Measurements from ENCODE around the gene CBLN1.
"Not testable (repeated sequence)": the region's sequence is repeated elsewhere in the genome, so short reads cannot be mapped to it uniquely, and the experiment has no call there.

CBLN1 gene

GRCh38 chr16:49278567-49278827 lies 3.1 kb downstream of the CBLN1 start:
- in situ Hi-C loops (cut with MboI; ENCODE audit: low sequenced_read_pairs): no loop called here

- in situ Hi-C loops (cut with MboI; ENCODE audit: low sequenced_read_pairs): no loop called here
Measured at GRCh38 chr16:49277766-49278566, 3.7 kb downstream of the CBLN1 start.

DNA sequence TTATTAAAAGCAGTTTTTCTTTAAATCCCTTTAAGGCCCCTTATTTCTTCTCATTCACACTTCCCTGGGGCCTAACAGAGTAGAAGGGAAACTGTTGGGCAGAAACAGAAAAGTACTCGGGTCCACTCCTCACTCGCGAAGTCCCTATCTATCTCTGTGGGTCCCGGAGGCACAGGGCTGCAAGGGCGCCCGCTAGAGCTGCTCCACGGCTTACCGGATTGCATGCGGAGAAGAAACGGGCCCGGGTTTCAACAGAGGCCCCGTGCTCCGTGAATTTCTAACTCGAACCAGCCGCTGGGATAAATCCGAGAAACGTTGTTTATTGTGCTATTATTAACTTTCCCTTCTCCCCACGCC lies 4.3 kb downstream of the CBLN1 start:
- in situ Hi-C loops (cut with MboI; ENCODE audit: low sequenced_read_pairs): no loop called here

DNA sequence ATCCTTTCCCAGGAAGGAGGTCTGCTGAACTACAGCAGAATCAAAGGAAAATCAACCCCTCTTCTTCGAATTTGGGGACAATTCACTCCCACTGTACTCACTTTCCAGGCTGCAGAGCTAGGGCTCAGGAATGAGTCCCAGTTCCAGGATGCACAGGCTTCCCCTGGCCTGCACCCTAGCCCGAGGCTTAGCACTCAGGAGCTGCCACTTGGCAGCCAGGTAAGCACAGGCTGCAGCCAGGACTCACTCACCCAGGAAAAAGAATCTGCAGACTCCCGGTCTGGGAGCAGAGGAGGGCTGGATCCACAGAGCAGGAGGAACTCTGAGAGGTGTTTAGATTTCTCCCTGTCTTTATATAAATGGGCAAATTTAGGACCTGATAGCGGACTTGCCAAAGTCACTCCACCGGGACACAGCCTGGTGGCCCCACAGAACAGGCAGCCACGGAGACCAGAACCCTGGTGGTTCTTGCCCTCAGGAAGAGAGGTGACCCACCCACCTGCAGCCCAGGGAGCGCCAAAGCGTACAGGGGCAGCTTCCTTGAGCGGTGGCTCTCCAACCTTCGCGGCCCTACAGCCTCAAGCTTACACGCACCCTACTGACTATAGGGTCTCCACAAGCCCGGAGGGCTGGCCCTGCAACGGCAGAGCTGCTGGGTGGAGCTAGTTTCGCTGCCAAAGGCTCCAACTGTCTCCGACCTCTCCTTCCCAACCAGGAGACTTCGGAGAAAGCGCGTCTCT lies 4.8 kb downstream of the CBLN1 start:
- in situ Hi-C loops (cut with MboI; ENCODE audit: low sequenced_read_pairs): no loop called here

DNA sequence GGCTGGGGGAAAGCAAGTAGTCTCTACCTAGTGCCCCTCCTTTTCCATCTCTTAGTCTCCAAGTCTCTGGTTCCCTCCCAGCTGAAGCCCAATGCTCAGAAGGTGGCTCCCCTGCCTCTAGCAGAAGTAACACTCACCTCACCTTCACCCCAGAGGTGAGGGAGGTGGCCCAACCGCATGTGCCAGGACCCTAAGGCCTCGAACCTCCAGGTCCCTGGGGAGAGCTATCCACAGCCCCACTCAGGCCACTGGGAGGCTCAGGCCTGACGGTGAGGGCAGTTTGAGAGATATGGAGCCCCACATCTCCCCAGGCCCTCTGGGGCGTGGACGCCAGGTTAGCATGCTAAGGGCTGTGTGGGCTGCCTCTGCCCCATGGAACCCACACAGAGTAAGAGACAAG lies 5.8 kb downstream of the CBLN1 start:
- in situ Hi-C loops (cut with MboI; ENCODE audit: low sequenced_read_pairs): no loop called here

DNA sequence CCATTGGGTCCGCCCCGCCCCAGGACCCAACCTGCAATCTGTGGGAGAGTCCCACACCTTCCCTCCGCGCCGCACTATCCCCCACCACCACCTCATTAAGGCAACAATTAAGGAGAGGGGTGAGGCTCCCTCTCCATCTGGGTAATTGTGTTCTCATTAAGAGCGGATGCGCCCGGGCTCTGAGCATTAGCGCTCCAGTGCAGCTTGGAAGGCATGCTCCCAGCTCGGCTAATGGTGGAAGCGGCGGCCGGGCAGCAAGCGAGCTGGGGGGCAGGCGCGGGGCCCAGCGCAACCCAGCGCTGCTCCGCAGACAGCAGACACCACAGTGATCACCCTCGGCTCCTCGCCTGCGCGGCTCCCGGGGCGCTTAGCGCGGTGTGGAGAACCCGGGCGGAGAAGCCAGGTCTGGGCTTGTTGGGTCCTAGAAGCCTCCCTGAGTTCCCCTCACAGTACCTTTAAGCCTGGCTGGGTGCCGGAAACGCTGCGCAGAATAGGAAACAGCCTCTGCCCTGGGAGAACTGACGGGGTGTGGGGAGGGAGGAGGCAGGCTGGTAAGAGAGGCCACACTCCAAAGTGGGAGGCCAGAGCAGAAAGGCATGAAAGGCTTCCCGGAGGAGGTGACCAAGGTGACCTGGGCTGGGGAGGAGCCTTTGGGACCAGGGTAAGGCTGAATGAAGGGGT lies 6.4 kb downstream of the CBLN1 start:
- in situ Hi-C loops (cut with MboI; ENCODE audit: low sequenced_read_pairs): no loop called here

- in situ Hi-C loops (cut with MboI; ENCODE audit: low sequenced_read_pairs): no loop called here
Measured at GRCh38 chr16:49274591-49274990, 7.0 kb downstream of the CBLN1 start.

GRCh38 chr16:49273771-49274170 lies 7.9 kb downstream of the CBLN1 start:
- in situ Hi-C loops (cut with MboI; ENCODE audit: low sequenced_read_pairs): no loop called here

- in situ Hi-C loops (cut with MboI; ENCODE audit: low sequenced_read_pairs): no loop called here
Measured at GRCh38 chr16:49271363-49271762, 10.3 kb downstream of the CBLN1 start.

DNA sequence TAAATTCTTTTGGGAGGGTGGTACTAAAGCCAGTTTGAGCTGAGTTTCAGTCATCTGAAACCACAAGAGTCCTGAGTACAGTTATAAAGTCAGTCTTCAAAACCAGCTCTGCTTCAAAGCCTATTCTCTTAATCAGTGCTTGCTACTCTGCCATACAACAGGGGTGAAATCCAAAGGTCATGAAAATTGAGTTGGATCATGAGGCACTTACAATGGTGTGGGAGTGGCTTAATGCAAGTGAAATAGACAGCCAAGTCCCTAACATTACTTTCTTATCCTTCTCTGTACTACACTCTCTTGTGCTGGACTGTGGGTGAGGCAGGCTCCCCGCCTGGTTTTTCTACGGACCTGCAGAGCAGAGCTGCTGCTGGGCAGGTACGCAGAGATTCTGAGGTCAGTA lies 12.4 kb downstream of the CBLN1 start:
- in situ Hi-C loops (cut with MboI; ENCODE audit: low sequenced_read_pairs): no loop called here

GRCh38 chr16:49268667-49269066 lies 13.0 kb downstream of the CBLN1 start:
- in situ Hi-C loops (cut with MboI; ENCODE audit: low sequenced_read_pairs): no loop called here

GRCh38 chr16:49262501-49262900 lies 19.1 kb downstream of the CBLN1 start:
- in situ Hi-C loops (cut with MboI; ENCODE audit: low sequenced_read_pairs): no loop called here

DNA sequence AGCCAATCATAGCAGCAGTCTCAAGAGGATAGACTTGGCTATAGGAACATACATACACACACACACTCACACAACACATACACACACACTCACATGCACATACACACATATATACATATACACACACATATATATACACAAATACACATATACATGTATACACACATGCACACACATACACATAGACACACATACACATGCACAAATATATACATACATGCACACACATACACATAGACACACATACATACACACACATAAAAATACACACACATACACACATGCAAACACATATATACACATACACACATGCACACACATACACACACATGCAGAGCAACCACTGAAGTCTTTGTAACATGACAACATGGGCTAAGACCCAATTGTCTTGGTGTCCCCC lies 19.7 kb downstream of the CBLN1 start:
- in situ Hi-C loops (cut with MboI; ENCODE audit: low sequenced_read_pairs): no loop called here

DNA sequence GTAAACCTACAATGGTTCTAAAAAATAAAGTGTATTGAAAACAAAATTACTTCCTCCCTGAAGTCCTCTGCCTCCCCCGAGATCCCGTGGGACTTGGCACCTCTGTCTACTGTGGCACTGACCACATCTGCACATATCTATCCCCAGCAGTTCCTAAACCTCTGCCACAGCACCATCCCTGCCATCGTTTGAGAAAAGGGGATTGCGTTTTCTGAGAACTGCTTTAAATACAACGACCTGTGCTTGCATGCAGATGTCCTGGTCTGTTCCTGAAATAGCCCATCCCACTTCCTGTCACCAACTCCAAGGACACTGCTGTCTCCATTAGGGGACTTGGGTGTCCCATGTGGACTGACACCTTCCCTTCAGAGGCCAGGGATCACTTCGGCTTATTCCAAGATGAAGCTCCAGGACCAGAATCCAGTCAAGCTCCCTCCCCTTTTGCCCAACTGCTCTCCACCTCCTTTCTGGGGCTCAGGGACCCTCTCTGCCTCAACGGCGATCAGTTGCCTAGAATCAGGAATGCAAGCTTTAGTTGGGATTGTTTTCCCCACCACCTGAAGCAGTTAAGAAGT lies 20.6 kb downstream of the CBLN1 start:
- in situ Hi-C loops (cut with MboI; ENCODE audit: low sequenced_read_pairs): no loop called here

GRCh38 chr16:49260253-49260652 lies 21.4 kb downstream of the CBLN1 start:
- in situ Hi-C loops (cut with MboI; ENCODE audit: low sequenced_read_pairs): no loop called here

DNA sequence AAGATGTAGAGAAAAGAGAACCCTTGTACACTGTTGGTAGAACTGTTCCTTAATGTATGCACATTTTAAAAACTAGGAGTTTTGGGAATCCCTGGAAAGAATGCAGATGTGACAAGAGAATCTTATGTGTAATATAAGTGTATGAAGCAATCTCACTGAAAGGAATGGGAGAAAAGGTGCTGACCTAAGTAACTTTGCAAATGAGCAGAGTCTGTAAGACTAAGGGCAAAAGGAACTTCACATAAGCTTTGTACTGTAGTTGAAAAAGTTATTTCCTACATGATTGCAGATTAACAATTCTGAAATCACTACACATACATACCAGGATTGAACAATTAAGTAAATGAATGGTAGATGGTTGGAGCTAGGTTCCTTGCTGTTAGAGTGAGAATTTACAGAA lies 22.3 kb downstream of the CBLN1 start:
- in situ Hi-C loops (cut with MboI; ENCODE audit: low sequenced_read_pairs): no loop called here

DNA sequence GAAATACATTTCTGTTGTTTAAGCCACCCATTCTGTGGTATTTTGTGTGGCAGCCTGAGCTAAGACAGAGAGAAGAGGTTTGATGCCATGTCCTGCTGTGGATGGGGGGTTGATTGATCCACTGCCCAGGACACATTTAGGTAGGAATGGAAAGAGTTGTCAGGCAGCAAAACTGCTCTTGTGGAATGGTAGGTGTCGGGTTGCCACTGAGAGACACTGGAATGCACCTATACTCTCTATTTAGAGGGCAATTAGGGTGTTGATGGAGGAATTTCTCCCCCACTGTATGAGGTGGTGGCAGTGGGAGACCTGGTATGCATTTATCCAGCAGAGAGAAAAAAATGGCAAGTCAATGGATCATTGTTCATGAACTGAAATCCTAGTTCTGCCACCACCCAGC lies 30.9 kb downstream of the CBLN1 start:
- in situ Hi-C loops (cut with MboI; ENCODE audit: low sequenced_read_pairs): no loop called here

GRCh38 chr16:49248227-49248626 lies 33.4 kb downstream of the CBLN1 start:
- in situ Hi-C loops (cut with MboI; ENCODE audit: low sequenced_read_pairs): no loop called here

- in situ Hi-C loops (cut with MboI; ENCODE audit: low sequenced_read_pairs): no loop called here
Measured at GRCh38 chr16:49236216-49236615, 45.4 kb downstream of the CBLN1 start.

GRCh38 chr16:49228335-49228734 lies 53.3 kb downstream of the CBLN1 start:
- in situ Hi-C loops (cut with MboI; ENCODE audit: low sequenced_read_pairs): not testable (repeated sequence)

Measured in HL-60/S4 (cell line).